K562 (cell line): ENCODE results near the gene AHI1. TPM values are rescaled to one million over a fixed set of nuclear protein-coding genes. Genes with fewer than 3 reads are reported as not detected.
A peak's percentile ranks its signal among the peaks of the same experiment; 100 is the strongest.

ENCODE experiments used
- CAMTA2 ChIP-seq: fragments of 250-450 bp; sonication (Bioruptor Pico); conservative IDR thresholded peaks from 2 replicates; pipeline ENCODE4 v1.5.1; 2022
- CREB3 ChIP-seq: fragments of 450-650 bp; conservative IDR thresholded peaks from 2 replicates; pipeline ENCODE4 v1.6.1; 2016; ENCODE audit warnings: missing genetic modification characterization, low read depth, mild to moderate bottlenecking, missing compliant biosample characterization, moderate library complexity
- EP300 ChIP-seq: IDR thresholded peaks from 2 replicates; pipeline ENCODE4 v1.6.1; 2012; ENCODE audit warnings: low read length, improper control_type of control experiment
- HDAC3 ChIP-seq: fragments of 450-650 bp; IDR thresholded peaks from 2 replicates; pipeline ENCODE4 v1.6.1; 2018; ENCODE audit warnings: borderline replicate concordance, mild to moderate bottlenecking, moderate library complexity; ENCODE audit not compliant: partially characterized antibody
- KDM1A ChIP-seq, 2 experiments: fragments of 450-650 bp; IDR thresholded peaks; 2 replicates each; pipeline ENCODE4 v1.6.1; 2016; ENCODE audit warnings: mild to moderate bottlenecking in 2 of 2
- KDM5B ChIP-seq: fragments of 200-600 bp; sonication (generic); IDR thresholded peaks from 2 replicates; pipeline ENCODE4 v1.6.1; 2012; ENCODE audit warnings: low read depth, mild to moderate bottlenecking, moderate library complexity, low read length, control low read depth, inconsistent platforms; ENCODE audit not compliant: insufficient replicate concordance
- MAFF ChIP-seq: IDR thresholded peaks from 2 replicates; pipeline ENCODE4 v1.6.1; 2012; ENCODE audit warnings: low read length, improper control_type of control experiment
- MAZ ChIP-seq, 2 experiments: fragments of 450-650 bp in 1 of 2; sonication (generic) in 1 of 2; formaldehyde crosslinking; IDR thresholded peaks in 1 of 2; conservative IDR thresholded peaks in 1 of 2; 2 replicates each; pipeline versions ENCODE4 v1.4.0 to v1.5.0; 2020; ENCODE audit warnings: mild to moderate bottlenecking in 1 of 2, missing genetic modification reagents in 1 of 2
- MEIS2 ChIP-seq: fragments of 450-650 bp; IDR thresholded peaks from 2 replicates; pipeline ENCODE4 v1.6.1; 2014; ENCODE audit warnings: mild to moderate bottlenecking; ENCODE audit not compliant: partially characterized antibody
- NR1H2 ChIP-seq: sonication (generic); formaldehyde crosslinking; IDR thresholded peaks from 2 replicates; pipeline ENCODE4 v1.4.0; 2020; ENCODE audit warnings: mild to moderate bottlenecking, missing genetic modification reagents
- POLR2AphosphoS5 ChIP-seq: IDR thresholded peaks from 2 replicates; pipeline ENCODE4 v1.6.1; 2011; ENCODE audit warnings: mild to moderate bottlenecking, low read depth, low read length, moderate library complexity; ENCODE audit not compliant: control insufficient read depth, insufficient read depth
- POLR2H ChIP-seq: IDR thresholded peaks from 2 replicates; pipeline ENCODE4 v1.6.1; 2016; ENCODE audit warnings: missing genetic modification characterization, low read depth, mild to moderate bottlenecking, control low read depth, missing compliant biosample characterization, moderate library complexity
- RBFOX2 ChIP-seq: fragments of 200-400 bp; formaldehyde crosslinking; IDR thresholded peaks from 2 replicates; pipeline ENCODE4 v1.6.1; 2017; ENCODE audit warnings: low read depth, mild to moderate bottlenecking, low read length, moderate library complexity
- RFX1 ChIP-seq: fragments of 450-650 bp; IDR thresholded peaks from 2 replicates; pipeline ENCODE4 v1.6.1; 2016; ENCODE audit warnings: mild to moderate bottlenecking, moderate library complexity
- STAT5B ChIP-seq: fragments of 250-450 bp; sonication (Bioruptor Pico); IDR thresholded peaks from 2 replicates; pipeline ENCODE4 v1.8.0; 2021; ENCODE audit warnings: mild to moderate bottlenecking, inconsistent platforms
- VEZF1 ChIP-seq: fragments of 200-800 bp; sonication (Bioruptor generic); IDR thresholded peaks from 2 replicates; pipeline ENCODE4 v1.6.1; 2017; ENCODE audit warnings: missing genetic modification characterization, missing compliant biosample characterization
- ZEB2 ChIP-seq: fragments of 450-650 bp; IDR thresholded peaks from 2 replicates; pipeline ENCODE4 v1.6.1; 2016
- ZKSCAN8 ChIP-seq: fragments of 200-800 bp; sonication (Bioruptor generic); IDR thresholded peaks from 2 replicates; pipeline ENCODE4 v1.6.1; 2016; ENCODE audit warnings: missing genetic modification characterization, missing compliant biosample characterization
- ZNF121 ChIP-seq: sonication (generic); formaldehyde crosslinking; conservative IDR thresholded peaks from 2 replicates; pipeline ENCODE4 v1.8.0; 2022; ENCODE audit warnings: missing genetic modification reagents
- ZNF561 ChIP-seq: fragments of 450-650 bp; formaldehyde crosslinking; conservative IDR thresholded peaks from 2 replicates; pipeline ENCODE4 v1.4.0; 2020; ENCODE audit warnings: mild to moderate bottlenecking, moderate library complexity
- polyA plus RNA-seq, 8 experiments: library from polyadenylated mRNA; depleted of rRNA in 4 of 8; stranded (reverse) in 5 of 8; unstranded in 3 of 8; fragments of >200 nt; fragmentation: Nextera tagmentation in 2 of 8; fragmentation: Illumina TruSeq in 1 of 8; extraction: Ambion mirVana in 2 of 8; extraction: Trizol in 1 of 8; gene quantifications; 2 replicates each; pipeline versions ENCODE4 v1.2.1 to v1.2.3, GENCODE V29; 2011 to 2014; ENCODE audit warnings: inconsistent platforms in 1 of 8, missing spikeins in 1 of 8
- total RNA-seq, 7 experiments: library from RNA; depleted of rRNA in 6 of 7; stranded (reverse); fragments of >200 nt in 6 of 7; fragmentation: Illumina TruSeq in 2 of 7; extraction: Trizol in 2 of 7; gene quantifications; 2 replicates each; pipeline versions ENCODE4 v1.2.1 to v1.2.3, GENCODE V29; 2011 to 2021; ENCODE audit warnings: low replicate concordance in 1 of 7
- TF ChIP-seq, protein P1 (sequence below): fragments of 150-350 bp; conservative IDR thresholded peaks from 2 replicates; pipeline ENCODE4 v1.6.1; 2014; ENCODE audit warnings: low read length

Gene AHI1
- total and polyA plus RNA-seq, 9 of the 15 experiments (the other 6 are each of a cell fraction or from before 2014, with no cell fraction given) = 24.7 to 54.9 (median 32.2) TPM

DNA sequence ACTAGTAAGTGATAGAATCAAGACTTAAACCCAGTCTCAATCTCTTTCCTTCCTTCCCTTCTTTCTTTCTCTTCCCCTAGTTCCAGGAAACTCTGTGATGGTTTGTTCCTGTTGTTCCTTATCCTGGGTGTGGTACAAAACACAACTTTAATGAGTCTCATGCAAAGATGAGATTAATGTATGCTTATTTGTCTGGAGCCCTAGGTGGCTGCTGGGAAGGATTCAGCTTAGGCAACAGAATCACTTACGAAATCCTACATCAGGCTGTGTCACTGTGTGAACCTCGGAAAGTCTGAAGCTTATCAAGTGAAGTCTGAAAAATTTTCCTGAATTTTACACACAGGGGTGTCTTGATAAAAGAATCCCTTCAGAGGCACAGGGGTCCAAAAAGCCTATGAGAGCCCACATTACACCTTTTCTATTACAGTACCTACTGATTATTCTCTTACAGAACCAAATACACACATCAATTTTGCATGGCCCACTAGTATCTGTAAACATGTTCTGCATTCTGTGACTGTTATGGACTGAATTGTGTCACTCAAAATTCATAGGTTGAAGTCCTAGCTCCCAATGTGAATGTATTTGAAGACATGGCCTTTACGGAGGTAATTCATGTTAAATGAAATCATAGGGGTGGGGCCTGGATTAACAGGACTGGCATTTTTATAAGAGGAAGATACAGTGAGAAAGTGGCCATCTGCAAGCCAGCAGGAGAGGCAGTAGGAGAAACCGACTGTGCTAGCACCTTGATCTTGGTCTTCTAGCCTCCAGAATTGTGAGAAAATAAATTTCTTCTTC lies 171.7 kb downstream of the AHI1 start (continued):
- TF ChIP-seq HDAC3 = peak; percentile 52
- TF ChIP-seq EP300 = peak; percentile 95
- peak; percentile 37; the same call in 1 of the 2 replicates for TF ChIP-seq POLR2AphosphoS5
- TF ChIP-seq KDM5B = no peak
- TF ChIP-seq, protein P1, sequence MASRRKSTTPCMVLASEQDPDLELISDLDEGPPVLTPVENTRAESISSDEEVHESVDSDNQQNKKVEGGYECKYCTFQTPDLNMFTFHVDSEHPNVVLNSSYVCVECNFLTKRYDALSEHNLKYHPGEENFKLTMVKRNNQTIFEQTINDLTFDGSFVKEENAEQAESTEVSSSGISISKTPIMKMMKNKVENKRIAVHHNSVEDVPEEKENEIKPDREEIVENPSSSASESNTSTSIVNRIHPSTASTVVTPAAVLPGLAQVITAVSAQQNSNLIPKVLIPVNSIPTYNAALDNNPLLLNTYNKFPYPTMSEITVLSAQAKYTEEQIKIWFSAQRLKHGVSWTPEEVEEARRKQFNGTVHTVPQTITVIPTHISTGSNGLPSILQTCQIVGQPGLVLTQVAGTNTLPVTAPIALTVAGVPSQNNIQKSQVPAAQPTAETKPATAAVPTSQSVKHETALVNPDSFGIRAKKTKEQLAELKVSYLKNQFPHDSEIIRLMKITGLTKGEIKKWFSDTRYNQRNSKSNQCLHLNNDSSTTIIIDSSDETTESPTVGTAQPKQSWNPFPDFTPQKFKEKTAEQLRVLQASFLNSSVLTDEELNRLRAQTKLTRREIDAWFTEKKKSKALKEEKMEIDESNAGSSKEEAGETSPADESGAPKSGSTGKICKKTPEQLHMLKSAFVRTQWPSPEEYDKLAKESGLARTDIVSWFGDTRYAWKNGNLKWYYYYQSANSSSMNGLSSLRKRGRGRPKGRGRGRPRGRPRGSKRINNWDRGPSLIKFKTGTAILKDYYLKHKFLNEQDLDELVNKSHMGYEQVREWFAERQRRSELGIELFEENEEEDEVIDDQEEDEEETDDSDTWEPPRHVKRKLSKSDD = no peak
- peak; percentile 77 to 79 for TF ChIP-seq KDM1A (IDR thresholded peaks at IDR 0.05)
- peak; percentile 23; the same call in 1 of the 2 replicates for TF ChIP-seq ZEB2
- no peak for TF ChIP-seq CREB3 (tag)
- TF ChIP-seq VEZF1 (CRISPR knock-in tag) = peak; percentile 14; the same call in 1 of the 2 replicates
- TF ChIP-seq STAT5B (CRISPR knock-in tag) = no peak
- no peak for TF ChIP-seq ZNF121
- TF ChIP-seq ZKSCAN8 = peak; percentile 53; the same call in 1 of the 2 replicates
- no peak for TF ChIP-seq NR1H2
- TF ChIP-seq MAZ (CRISPR knock-in tag; conservative IDR thresholded peaks at IDR 0.05 in 1 of 2, IDR thresholded peaks at IDR 0.05 in 1 of 2) = 0 out of 4 replicates have a peak, but pooled peaks of 1 of the 2 experiments have one; percentile 20
- peak; percentile 68; the same call in 1 of the 2 replicates for TF ChIP-seq POLR2H (tag)
- no peak for TF ChIP-seq CAMTA2 (CRISPR knock-in tag)
- TF ChIP-seq ZNF561 (CRISPR knock-in tag) = no peak
- peak; percentile 29 for TF ChIP-seq MEIS2
- 0 out of 2 replicates have a peak, but pooled peaks have one; percentile 8 for TF ChIP-seq RBFOX2
- TF ChIP-seq RFX1 = no peak
- peak; percentile 37; the same call in 1 of the 2 replicates for TF ChIP-seq MAFF
